HG02678 (cell line): ENCODE results near the gene SMOC1.

Source experiments
- ATAC-seq: cut with Tn5 transposase; IDR thresholded peaks from one replicate; pipeline ENCODE4 v1.9.1; 2021; ENCODE audit warnings: mild to moderate bottlenecking, moderate library complexity; ENCODE audit not compliant: unreplicated experiment

The SMOC1 gene

GRCh38 chr14:70006699-70007098, 127.5 kb downstream of the SMOC1 start:
- ATAC-seq, result no peak

- no peak for ATAC-seq
Measured at GRCh38 chr14:70008284-70009262, 129.4 kb downstream of the SMOC1 start.

GRCh38 chr14:70009961-70010360, 130.7 kb downstream of the SMOC1 start:
- no peak for ATAC-seq

- ATAC-seq, result no peak
Measured at GRCh38 chr14:70011098-70011497, 131.9 kb downstream of the SMOC1 start.

GRCh38 chr14:70011708-70012107, 132.5 kb downstream of the SMOC1 start:
- ATAC-seq, result no peak

- no peak for ATAC-seq
Measured at GRCh38 chr14:70013271-70013873, 134.2 kb downstream of the SMOC1 start.

GRCh38 chr14:70014406-70015095, 135.3 kb downstream of the SMOC1 start:
- no peak for ATAC-seq

DNA sequence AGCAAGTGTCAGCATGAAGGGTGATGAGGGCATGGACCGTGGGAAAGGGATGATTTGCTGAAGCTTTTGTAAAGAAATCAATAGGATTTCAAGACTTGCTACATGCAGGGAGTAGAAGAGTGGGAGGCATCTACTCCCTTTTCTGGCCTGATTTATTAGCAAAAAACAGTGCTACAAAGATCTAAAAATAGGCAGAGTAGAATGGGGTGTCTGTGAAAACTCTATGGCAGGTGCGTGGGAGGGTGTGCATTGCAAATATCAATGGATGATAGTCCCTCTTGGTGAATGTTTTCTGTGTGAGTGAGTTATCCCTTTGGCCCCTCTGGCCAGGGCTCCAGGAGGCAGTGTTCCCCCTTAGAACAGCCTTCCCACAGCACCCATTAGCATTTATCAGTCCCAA, 139.0 kb downstream of the SMOC1 start:
- no peak for ATAC-seq

GRCh38 chr14:70018713-70019211, 139.5 kb downstream of the SMOC1 start:
- peak; percentile 82 for ATAC-seq

GRCh38 chr14:70019695-70020094, 140.5 kb downstream of the SMOC1 start:
- no peak for ATAC-seq

- ATAC-seq, result no peak
Measured at GRCh38 chr14:70020352-70021170, 141.3 kb downstream of the SMOC1 start.

GRCh38 chr14:70021548-70022220, 142.5 kb downstream of the SMOC1 start:
- no peak for ATAC-seq

DNA sequence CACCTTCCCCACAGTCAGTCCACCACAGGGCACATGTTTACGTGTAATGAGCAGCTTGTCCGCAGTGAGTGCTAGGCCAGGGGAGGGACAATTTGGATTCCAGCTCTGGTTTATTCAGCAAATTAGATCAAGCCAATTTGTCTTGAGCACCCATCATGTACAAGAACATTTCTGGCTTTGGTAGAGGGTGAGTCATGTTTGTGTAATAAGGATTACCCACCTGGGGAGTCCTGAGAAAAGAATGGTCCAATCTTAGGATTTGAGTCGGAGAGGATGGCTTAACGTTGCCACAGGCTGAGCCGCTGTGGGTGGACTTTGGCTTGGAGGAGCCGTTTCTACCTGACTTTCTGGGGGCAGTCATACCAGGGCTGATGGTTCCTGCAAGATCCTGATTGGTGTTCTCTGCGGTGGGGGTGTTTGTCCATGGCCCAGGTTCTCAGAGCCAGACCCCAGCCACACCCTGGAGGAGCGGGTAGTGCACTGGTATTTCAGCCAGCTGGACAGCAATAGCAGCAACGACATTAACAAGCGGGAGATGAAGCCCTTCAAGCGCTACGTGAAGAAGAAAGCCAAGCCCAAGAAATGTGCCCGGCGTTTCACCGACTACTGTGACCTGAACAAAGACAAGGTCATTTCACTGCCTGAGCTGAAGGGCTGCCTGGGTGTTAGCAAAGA, 143.7 kb downstream of the SMOC1 start:
- no peak for ATAC-seq

- ATAC-seq, result no peak
Measured at GRCh38 chr14:70023871-70024270, 144.7 kb downstream of the SMOC1 start.

GRCh38 chr14:70027785-70028428, 148.7 kb downstream of the SMOC1 start:
- peak; percentile 49 for ATAC-seq

- no peak for ATAC-seq
Measured at GRCh38 chr14:70029296-70030132, 150.3 kb downstream of the SMOC1 start.

GRCh38 chr14:70032016-70032415, 152.8 kb downstream of the SMOC1 start:
- ATAC-seq, result no peak

DNA sequence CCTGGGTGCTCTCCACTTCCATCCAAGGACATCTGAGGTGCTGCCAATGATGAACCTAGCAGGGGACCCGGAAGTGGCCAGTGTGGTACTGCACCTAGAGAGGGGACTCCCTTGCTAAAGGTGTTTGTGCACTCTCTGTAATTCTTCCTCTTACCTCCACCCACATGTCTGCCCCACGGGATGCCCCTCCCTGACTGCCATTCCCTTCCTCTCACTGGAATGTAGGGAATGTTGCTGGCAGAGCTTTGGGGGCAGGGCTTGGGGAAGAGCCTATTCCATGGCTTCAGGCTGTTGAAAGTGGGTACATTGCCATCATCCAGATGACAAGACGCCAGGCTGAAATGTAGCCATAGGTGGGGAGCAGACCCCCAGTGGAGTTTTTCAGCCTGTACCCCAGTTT, 153.2 kb downstream of the SMOC1 start:
- ATAC-seq, result no peak
